Activated CD4-positive, alpha-beta T cell treated with anti-CD3 and anti-CD28 coated beads, Interleukin-2, amount 50 U/mL, for 4 hours (primary cell): ENCODE measurements around the gene SLC39A8.
A peak's percentile ranks its signal among the peaks of the same experiment; 100 is the strongest.
"Not testable (repeated sequence)": the region's sequence is repeated elsewhere in the genome, so short reads cannot be mapped to it uniquely, and the experiment has no call there.

Experiments used
- DNase-seq, 2 experiments: peaks; one replicate each; pipeline ENCODE4 v3.0.0-alpha.2; 2020

Gene SLC39A8

DNA sequence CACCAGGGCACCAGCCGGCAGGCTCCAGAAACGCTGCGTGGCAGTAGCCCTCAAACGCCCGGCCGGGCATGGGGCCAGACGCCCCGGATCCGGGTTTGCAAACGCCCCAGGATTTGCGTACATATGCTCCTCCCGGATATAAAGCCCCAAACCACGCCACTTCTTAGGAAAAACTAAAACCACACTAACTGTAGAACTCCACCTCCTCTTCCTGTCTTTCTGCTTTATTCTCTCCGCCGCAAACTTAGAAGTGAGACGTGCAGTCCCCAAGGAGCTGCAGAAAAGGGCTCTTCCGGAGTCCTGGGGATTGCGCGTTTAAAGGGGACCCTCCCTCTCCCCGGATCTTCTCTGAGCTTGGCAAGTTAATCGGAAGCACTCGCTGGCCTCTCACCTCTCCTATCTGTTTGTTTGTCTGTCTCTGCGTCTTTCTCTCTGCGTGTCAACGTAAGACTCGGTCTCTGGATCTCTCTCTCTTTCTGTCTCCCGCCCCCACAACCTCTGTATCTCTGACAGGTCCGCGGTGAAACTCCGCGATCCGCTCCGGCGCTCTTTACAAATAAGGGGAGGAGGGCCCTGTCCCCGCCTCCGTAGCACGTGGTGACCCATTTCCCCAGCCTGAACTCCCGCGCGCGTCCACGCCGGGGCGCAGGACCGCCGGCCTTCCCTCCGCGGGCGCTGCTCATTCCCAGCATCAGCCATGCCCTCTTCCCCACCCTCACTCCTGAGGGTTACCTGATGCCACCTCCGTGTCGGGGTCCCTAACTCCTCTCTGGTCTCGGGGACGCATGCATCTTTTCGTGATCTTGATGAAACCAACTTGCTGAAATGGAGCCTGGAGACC lies at the start of gene SLC39A8:
SLC39A8 (minus strand) TSS at position 529 of the 841 bp plus-strand sequence. CDS start 820 bp downstream, outside the sequence.
- DNase-seq: peak; percentile 85 to 88

DNA sequence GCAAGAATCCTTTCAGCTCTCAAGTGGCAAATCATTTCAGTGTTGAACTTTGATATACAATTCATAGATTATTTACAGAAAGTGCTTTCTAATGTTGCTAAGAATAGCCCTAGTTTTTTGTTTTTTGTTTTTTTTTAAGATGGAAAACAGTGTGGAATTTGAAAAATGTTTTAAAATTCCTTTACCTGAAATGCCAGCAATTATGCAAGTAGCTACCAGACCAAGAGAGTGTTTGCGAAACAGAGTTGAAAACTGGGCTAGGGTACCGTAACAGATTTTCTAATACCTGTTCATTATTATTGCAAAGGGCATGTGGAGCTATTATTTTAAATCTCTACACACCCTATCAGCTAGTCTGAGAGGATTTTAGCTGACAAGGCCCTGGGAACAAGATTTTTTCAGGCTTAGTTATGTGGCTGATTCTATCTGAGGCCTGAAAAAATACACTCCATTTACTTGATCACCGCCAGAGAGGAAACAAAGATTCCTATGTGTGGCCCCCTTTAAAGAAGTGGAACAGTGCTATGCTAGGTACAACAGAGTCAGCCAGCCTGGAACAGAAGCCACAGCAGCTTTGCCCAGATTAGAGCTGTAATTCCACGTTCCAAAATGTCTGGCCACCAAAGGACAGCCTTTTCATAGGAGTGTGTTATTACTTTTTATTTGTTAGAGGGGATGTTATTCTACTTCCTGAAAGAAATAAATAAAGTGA lies 46.9 kb upstream of the SLC39A8 start:
- no peak for DNase-seq

DNA sequence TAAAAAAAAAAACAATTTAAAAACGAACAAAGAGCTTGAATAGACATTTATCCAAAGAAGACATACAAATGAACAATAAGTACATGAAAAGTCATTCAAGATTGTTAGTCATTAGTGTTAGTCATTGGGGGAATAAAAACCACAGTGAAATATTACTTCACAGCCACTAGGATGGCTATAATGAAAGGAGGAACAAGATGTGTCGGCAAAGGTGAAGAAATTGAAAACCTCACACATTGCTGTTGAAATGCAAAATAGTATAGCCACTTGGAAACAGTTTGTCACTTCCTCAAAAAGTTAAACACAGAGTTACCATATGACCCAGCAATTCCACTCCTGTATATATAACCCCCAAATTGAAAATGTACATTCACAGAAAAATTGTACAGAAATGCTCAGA lies 45.2 kb upstream of the SLC39A8 start:
- no peak for DNase-seq

DNA sequence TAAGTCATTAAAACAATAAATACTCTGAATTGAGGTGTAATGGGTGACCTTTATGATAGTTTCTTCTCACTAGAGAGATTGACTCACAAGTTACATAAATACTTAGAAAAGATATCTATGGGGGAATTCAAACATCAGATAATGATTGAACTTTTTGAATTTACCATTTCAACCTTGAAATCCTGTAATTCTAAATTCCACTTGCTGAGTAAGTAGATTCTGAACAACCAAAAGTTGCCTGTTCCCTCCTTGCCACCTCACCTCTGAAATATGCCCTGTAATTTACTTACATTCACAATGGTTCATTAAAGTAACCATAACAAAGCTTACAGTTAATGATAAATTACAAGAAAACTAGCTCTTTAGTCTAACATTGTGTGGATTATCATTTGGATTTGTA lies 43.3 kb upstream of the SLC39A8 start:
- no peak for DNase-seq

DNA sequence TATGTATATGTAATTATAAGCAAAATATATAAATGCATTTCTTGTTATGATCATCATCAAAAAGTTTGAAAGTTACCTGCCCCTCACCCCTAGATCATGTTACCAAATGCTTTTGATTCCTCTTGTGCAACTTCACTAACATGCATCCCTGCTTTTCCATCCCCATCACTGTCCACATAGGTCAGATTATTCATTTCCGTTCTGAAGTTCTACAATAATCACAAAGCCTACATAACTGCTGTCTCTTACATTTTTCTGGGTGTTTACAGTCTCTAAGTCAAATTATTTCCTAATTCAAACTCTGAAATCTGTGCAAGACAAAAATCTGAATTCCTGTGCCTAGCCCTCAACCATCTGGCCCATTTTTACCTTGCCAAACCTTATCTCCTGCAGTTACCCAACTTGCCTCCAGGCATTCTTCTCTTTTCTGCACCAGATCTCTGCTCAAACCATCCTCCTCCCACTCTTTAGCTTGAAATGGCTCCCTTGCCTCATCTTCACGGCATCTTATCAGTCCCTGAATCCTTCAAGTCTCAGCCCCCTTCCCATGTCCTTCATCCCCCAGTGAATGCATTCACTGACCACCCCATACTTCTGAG lies 42.4 kb upstream of the SLC39A8 start:
- no peak for DNase-seq

DNA sequence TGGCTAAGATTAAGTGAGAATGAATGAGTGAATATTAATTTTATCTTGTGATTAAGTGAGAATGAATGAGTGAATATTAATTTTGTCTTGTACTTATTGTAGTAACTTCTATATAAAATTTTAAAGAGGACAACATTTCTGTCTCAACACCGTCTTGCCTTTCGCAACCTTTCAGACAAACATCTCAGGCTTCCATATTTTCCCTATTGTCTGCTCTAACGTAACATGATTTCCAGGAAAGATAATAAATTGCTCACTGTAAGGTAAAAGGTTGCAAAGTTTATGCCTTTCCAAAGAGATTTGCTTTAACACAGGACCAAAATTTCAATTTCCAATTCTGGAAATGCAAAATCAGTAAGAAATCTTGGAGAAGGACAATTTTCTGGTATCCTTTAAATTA lies 41.7 kb upstream of the SLC39A8 start:
- no peak for DNase-seq

DNA sequence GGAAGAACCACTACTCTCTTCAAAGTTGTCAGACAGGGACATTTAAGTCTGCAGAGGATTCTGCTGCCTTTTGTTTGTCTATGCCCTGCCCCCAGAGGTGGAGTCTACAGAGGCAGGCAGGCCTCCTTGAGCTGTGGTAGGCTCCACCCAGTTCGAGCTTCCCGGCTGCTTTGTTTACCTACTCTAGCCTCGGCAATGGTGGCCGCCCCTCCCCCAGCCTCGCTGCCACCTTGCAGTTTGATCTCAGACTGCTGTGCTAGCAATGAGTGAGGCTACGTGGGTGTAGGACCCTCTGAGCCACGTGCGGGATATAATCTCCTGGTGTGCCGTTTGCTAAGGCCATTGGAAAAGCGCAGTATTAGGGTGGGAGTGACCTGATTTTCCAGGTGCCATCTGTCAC lies 35.0 kb upstream of the SLC39A8 start:
- not testable (repeated sequence) for DNase-seq

DNA sequence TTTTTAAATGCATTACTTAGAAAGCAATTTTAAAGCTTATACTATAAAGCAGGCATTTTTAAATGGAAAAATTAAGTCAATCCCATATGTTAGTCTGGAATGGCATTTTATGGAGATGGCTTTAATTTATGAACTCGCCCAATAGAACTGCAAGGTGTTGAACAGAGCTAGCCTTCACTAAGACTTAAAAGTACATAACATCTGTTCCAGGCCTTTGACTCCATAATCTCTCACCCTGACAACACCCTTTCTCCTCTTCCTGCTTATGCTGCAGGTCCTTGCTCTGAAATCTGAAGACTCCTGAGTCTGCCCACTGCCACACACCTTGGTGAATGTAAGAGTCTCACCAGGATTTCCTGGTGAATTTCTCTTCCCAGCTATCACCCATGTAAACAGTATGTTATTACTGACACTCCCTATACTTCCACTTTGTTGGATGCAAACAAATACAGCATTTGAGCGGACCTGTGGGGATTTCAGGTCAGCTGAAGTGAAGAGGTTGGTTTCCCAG lies 17.7 kb upstream of the SLC39A8 start:
- DNase-seq: no peak

DNA sequence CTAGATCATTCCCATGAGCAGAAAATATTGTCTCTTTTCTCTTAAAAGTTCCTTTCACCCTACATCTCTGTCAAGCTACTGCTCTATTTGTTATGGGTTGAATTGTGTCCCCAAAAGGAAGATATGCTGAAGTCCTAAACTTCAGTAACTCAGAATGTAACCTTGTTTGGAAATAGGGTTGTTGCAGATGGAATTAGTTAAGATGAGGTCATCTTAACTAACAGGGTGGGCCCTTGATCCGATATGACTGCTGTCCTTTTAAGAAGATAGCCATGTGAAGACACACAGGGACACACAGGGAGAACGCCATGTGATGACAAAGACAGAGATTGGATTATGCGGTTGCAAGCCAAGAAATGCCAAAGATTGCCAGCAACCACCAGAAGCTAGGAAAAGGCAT lies 12.8 kb upstream of the SLC39A8 start:
- DNase-seq: no peak

DNA sequence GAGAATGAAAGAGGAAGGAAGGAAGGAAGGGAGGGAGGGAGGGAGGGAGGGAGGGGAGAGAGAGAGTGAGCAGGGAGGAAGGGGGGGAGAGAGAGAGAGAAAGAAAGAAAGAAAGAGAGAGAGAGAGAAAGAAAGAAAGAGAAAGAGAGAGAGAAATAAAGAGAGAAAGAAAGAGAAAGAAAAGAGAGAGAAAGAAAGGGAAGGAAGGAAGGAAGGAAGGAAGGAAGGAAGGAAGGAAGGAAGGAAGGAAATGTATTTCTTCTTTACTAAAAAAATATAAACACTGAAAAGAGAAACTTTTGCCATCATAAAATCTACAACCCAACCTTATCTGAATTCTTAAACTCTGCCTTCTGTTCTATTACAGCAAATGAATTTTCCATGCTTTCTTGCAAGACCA lies 12.4 kb upstream of the SLC39A8 start:
- not testable (repeated sequence) for DNase-seq

DNA sequence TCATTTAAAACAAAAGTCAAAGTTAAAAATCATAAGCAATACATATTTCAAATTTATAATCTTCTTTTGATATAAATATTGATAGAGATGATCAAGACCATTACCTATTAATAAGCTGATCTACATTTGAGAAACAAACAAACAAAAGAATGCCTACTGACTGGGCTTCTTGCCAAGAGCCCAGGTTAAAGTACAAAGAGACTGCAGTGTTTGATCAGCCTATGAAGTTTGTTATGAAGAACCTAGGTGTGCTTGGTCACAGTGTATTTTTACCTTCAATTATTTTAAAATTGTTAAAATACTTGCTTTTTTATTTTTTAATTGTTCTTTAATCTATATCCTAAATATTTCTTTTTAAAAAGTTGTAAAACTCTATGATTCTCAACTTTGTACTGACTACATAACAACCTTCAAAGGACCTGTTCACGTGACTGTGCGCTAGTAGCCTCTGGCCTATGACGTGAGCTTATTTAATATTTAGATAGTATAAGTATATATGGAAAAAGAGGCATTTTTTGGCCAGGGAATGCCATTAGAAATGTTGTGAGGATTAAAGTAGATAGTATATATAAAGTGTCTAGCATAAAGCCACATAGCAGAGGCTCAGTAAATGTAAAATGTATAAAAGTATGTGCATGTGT lies 11.4 kb upstream of the SLC39A8 start:
- no peak for DNase-seq

DNA sequence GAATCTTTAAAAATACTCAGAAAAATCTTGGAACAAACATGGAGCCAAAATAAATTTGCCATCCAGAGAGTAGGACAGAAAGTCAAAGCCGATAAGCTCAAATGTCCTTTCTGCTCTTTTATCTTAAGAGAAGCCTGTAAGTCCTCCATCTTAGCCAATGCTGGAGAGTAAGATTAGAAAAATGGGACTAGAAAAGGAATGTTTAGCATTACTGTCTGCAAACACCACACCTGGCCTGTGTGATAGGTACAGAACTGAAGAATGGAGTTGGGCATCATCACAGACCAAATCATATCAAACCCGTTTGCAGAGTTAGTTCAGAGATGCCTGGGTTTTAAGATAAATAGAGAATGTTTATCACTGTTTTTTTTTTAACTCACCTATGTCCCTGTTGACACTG lies 10.5 kb upstream of the SLC39A8 start:
- no peak for DNase-seq

DNA sequence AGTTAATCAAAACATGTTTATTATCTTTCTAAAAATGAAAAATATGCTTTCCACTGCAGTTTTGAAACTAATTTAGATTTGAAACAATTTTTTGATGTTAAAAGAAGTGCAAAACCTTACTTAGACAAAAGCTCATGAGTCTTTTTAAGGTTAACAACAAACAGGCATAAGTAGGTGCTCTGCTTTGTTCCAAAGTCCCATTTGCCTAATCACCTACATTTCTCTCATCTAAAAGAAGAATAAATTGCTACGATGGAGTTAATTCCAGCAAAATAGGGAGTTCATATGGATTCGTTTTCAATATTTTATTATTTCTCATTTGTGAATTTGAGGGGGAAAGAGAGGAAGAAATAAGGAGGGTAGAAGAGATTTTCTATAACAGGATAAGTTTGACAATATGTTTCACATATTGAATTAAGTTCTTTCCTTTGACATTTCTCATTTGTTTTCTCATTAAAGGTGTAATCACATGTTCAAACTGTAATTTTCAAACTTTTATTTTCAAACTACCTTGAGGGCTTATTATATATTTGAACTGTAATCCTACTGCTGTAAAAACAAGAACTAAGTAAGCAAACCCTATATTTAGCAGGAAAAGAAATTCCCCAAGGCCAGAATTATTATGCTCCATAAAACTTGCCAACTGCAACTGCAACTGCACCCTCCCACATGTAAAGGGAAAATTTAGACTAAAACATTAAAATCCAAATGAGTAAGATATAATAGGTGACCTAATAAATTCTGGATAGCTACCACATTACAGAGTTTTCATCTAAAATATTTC lies 9.6 kb upstream of the SLC39A8 start:
- DNase-seq: no peak

DNA sequence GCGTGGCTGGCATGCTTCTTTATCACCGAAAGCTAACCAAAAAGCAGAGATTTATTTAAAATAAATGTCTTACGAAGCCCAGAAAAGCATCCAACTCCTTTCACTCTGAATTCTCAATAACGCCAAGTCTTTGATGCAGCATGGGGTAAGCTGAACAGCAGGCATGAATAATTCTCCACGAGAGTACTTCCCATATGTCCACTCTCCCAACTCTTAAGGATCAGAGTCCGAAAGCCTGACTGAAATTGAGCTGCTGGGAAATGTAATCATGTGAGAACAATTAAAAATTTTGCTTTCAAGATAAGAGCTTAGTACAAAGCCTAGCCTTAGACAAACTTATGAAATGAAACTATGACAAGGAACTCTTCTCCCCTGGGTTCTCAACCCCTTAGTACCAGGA lies 7.5 kb upstream of the SLC39A8 start:
- no peak for DNase-seq

DNA sequence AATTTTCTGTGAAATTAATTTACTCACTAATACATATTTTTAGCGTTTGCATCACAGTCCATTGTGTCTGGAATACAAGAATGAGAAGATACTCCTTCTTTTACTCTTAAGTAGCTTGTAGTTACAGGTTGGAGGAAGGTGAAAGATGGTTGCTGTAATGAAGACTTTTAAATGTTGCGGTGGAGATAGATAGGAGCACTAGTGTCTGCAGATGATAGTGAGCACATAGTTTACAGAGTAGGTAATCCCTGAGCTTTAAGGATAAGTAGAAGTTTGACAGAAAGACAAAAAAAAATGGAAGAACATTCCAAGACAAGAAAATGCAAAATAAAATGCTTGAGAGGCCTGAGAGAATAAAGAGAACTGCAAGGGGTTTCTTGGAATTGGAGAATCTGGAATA lies 5.4 kb upstream of the SLC39A8 start:
- no peak for DNase-seq

DNA sequence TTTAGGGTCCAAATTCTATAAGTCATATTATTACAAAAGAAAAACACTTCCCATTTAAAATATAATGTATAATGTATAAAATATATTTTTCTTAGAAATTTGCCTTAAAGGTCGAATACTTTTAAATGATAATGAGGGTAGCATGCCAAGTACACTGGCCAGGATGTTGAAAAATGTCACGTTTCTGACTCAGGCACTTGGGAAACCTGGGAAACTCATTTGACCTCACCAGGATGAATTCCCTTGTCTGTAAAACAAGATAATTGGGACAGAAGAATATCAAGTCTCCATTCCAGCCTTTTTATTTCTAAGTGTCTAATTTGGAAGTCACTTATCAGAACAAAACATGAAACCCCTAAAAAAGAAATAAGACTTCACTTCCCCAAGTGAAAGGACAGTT lies 3.4 kb upstream of the SLC39A8 start:
- DNase-seq: no peak

DNA sequence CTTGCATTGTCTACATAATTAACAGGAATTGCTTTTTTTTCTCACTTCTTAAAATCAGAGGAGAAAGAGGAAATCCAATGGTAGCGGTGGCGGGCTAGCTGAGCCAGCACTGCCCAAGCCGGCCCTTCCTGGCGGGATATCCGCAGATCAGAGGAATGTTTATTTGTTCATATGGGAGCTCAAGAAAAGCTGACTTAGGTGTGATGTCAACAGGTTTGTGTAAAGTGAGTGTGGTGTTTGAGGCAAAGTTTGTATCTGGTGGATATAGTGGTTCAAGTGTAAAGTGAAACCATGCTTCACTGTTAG lies 466 bp upstream of the SLC39A8 start:
- no peak for DNase-seq

DNA sequence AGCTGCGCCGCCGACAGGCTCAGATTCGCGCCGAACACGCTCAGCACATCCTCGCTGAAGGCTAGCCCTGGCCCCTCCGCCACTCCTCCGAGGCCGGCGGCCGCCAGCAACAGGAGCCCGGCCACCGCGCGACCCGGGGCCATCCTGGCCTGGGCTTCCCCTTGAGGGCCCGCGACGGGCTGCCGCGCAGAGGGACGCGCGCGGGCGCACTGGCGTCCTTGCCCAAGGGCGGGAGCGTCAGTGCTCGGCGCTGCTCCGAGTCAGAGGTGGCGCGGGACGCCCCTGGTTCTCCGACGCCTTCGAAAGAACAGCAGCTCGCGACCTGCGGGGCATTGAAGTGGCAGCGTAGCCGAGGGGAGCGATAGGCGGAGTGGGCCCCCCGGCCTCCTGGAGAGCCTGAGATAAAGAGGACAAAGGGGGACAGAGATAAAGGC lies 745 bp downstream of the SLC39A8 start:
- peak; percentile 54 for DNase-seq

DNA sequence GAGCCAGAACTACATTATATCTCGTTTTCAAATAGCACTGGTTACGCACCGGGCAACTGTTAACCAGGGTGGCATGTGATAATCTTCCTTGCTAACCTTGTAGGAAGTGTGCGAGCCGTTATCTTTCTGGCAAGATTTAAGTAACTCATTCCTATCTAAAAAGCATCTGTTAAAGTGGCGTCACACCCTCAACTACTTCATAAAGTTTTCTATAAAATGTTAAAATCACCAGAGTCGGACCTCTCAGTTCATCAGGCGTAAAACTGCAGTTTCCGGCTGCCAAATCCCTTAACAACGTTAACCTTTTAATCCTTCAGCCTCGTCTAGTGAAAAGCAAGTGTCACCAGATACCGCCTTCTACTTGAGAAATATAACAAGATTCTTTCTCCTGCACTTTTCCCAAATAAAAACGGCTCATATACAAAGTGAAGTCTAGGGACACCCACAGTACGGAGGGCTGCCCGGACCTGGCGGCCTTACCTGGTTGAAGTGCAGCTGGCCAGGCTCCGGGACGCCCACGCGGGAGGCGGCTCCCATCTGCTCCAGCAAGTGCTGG lies 1.2 kb downstream of the SLC39A8 start:
- DNase-seq: peak; percentile 46 to 48

DNA sequence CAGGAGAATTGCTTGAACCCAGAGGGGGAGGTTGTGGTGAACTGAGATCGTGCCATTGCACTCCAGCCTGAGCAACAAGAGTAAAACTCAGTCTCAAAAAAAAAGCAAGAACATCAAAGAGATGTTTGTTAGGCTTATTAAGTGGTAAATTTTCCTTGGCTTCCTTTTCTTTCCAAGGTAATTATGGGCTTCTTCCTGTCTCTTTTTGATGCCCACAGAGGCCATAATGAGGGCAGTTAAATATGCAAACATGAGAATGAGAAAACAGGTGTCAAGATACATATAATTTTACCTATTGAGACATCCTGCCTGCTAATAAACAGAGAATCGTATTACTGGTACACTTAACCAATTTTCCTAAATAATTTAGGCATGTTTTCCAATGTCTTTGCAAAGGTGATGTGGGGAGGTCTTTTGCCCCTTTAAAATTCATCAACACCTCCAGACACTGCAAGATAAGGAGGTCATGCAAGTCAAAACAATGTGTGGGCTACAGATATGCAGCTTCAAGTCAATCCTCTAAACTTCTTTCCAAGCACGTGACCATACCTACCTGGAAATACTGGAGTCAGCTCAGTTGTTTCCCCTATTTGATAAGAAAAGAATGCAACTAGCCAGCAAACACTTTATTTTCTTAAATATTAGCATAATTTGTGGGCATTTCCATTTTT lies 2.7 kb downstream of the SLC39A8 start:
- no peak for DNase-seq

DNA sequence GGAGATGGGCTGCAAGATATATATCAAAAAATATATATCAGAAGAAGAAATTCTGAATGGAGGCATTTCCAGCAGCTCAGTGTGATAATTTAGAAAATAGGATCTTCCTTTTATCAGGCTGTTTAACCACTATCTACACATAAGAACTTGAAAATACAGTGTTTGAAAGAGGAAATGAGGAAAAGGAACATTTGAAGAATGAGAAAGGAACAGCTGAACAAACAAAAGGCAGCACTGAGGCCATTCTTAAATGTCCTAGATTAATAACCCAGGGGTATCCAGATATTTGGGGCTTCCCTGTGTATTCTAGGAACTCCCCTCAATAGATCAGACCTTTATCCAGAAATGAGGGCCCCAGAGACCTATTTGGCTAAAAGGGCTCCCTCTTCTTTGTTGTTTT lies 4.1 kb downstream of the SLC39A8 start:
- DNase-seq: no peak

DNA sequence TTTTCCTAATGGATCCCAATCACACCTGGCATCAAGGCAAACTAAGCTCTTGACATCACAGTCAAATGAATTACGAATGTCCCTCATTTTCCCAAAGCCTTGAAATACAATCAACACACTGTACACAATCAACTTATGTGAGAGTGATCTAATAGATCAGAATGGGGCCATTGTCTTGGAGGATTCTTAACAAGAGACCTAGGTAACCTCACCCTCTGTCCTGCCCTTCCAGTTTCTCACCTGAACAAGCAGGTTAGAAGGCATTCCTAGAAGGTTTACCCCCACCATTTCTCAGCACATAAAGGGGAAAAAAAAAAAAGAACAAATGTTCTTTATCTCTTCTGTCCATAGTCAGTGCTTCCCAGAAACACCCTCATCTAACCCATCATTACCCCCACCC lies 6.3 kb downstream of the SLC39A8 start:
- no peak for DNase-seq
